Left ventricle myocardium inferior (tissue), 1 donor: Measurements from ENCODE around the gene PITPNC1. TPM values are rescaled to one million over a fixed set of nuclear protein-coding genes. Genes with fewer than 3 reads are reported as not detected.

Source experiments
- DNase-seq: peaks from one replicate; pipeline ENCODE4 v3.0.0-alpha.2; 2020
- H3K27ac ChIP-seq: fragments of 200-600 bp; replicated peaks from 2 replicates; pipeline ENCODE4 v1.8.0; 2021
- H3K27me3 ChIP-seq: fragments of 200-600 bp; 2 replicates; pipeline ENCODE4 v1.8.0; 2021; ENCODE audit warnings: low read depth
- H3K36me3 ChIP-seq: fragments of 200-600 bp; 2 replicates; pipeline ENCODE4 v1.8.0; 2021
- H3K4me1 ChIP-seq: fragments of 200-600 bp; 2 replicates; pipeline ENCODE4 v1.8.0; 2021
- H3K4me3 ChIP-seq: fragments of 200-600 bp; 2 replicates; pipeline ENCODE4 v1.8.0; 2021; ENCODE audit warnings: mild to moderate bottlenecking, moderate library complexity
- H3K9me3 ChIP-seq: fragments of 200-600 bp; replicated peaks from 2 replicates; pipeline ENCODE4 v1.8.0; 2021
- intact Hi-C: fragments of 100-400 bp; cut with micrococcal nuclease; formaldehyde crosslinking; loops from one replicate; pipeline ENCODE4 v1.11.0; 2022
- total RNA-seq: library from RNA; stranded (reverse); fragmentation: NEBNext Ultra II Directional; extraction: Animal tissue kit (Norgen Biotek cat#: 25700); gene quantifications from one replicate; pipeline ENCODE4 v1.2.1, GENCODE V29; 2021
- TF ChIP-seq, protein P1 (sequence below): fragments of 200-600 bp; IDR thresholded peaks from 2 replicates; pipeline ENCODE4 v1.8.0; 2021; ENCODE audit warnings: antibody characterized with exemption, mild to moderate bottlenecking, borderline replicate concordance
- donor health status: DM: no; HTN: yes; CAD: no; lungs with severe emphysema.

Gene PITPNC1
- total RNA-seq, 1 donor from 2014 or later, result 8.1 TPM

GRCh38 chr17:67502151-67502550 lies 125.1 kb downstream of the PITPNC1 start:
- no peak for DNase-seq
- Histone ChIP-seq H3K4me3 (no peak overlapping the region), H3K27me3 (no peaks in the 10 kb centered on the region), H3K9me3 (peaks cover 2% of the 10 kb centered on the region), H3K36me3 (no peaks in the 10 kb centered on the region), H3K4me1 (peaks cover 6% of the 10 kb centered on the region), H3K27ac (no peak overlapping the region)
- intact Hi-C loops, result no loop called here
- TF ChIP-seq, protein P1, sequence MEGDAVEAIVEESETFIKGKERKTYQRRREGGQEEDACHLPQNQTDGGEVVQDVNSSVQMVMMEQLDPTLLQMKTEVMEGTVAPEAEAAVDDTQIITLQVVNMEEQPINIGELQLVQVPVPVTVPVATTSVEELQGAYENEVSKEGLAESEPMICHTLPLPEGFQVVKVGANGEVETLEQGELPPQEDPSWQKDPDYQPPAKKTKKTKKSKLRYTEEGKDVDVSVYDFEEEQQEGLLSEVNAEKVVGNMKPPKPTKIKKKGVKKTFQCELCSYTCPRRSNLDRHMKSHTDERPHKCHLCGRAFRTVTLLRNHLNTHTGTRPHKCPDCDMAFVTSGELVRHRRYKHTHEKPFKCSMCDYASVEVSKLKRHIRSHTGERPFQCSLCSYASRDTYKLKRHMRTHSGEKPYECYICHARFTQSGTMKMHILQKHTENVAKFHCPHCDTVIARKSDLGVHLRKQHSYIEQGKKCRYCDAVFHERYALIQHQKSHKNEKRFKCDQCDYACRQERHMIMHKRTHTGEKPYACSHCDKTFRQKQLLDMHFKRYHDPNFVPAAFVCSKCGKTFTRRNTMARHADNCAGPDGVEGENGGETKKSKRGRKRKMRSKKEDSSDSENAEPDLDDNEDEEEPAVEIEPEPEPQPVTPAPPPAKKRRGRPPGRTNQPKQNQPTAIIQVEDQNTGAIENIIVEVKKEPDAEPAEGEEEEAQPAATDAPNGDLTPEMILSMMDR, result no peak

- H3K27me3 ChIP-seq, result no peaks in the 10 kb centered on the region
- no peaks in the 10 kb centered on the region for H3K36me3 ChIP-seq
- H3K9me3 ChIP-seq, result peaks cover 12% of the 10 kb centered on the region
- H3K4me3 ChIP-seq, result no peak overlapping the region
- TF ChIP-seq, protein P1, result no peak
- intact Hi-C loops, result no loop called here
- DNase-seq, result no peak
- H3K4me1 ChIP-seq, result peaks cover 6% of the 10 kb centered on the region
- no peak overlapping the region for H3K27ac ChIP-seq
Measured at GRCh38 chr17:67503184-67503583, 126.1 kb downstream of the PITPNC1 start.

- H3K27ac ChIP-seq, result no peak overlapping the region
- H3K27me3 ChIP-seq, result no peaks in the 10 kb centered on the region
- DNase-seq, result no peak
- TF ChIP-seq, protein P1, result no peak
- peaks cover 6% of the 10 kb centered on the region for H3K4me1 ChIP-seq
- H3K4me3 ChIP-seq, result no peak overlapping the region
- H3K9me3 ChIP-seq, result peaks cover 13% of the 10 kb centered on the region
- intact Hi-C loops, result no loop called here
- H3K36me3 ChIP-seq, result no peaks in the 10 kb centered on the region
Measured at GRCh38 chr17:67503739-67504138, 126.7 kb downstream of the PITPNC1 start.

DNA sequence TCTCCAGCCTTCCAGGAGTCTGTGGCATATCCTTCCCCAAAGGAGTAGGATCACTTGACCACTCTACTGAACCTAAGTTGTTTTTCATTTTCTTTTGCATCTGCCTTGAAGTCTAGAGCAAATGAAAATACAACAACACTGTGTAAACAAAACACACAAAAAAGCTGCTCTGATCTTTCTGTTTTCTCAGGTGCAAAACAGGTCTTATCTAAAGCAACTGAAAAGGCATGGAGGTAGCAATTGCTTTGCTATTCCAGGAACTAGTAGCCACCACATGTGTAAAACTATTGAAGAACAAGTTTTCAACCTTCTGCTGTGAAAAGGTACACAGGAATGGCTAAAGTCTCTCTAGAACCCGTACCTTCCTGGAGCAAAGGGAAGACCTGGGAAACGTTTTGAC lies 127.1 kb downstream of the PITPNC1 start:
- TF ChIP-seq, protein P1, result no peak
- Histone ChIP-seq H3K27ac (no peak overlapping the region), H3K27me3 (no peaks in the 10 kb centered on the region), H3K4me3 (no peak overlapping the region), H3K4me1 (peaks cover 9% of the 10 kb centered on the region), H3K36me3 (no peaks in the 10 kb centered on the region), H3K9me3 (peaks cover 13% of the 10 kb centered on the region)
- intact Hi-C loops, result no loop called here
- DNase-seq, result no peak

- DNase-seq, result no peak
- Histone ChIP-seq H3K4me3 (no peak overlapping the region), H3K36me3 (no peaks in the 10 kb centered on the region), H3K27me3 (no peaks in the 10 kb centered on the region), H3K4me1 (peaks cover 25% of the 10 kb centered on the region), H3K27ac (no peak overlapping the region), H3K9me3 (peaks cover 13% of the 10 kb centered on the region)
- intact Hi-C loops, result no loop called here
- TF ChIP-seq, protein P1, result no peak
Measured at GRCh38 chr17:67506966-67507365, 129.9 kb downstream of the PITPNC1 start.
